ENCODE data around the gene YEATS2.

YEATS2 gene

DNA sequence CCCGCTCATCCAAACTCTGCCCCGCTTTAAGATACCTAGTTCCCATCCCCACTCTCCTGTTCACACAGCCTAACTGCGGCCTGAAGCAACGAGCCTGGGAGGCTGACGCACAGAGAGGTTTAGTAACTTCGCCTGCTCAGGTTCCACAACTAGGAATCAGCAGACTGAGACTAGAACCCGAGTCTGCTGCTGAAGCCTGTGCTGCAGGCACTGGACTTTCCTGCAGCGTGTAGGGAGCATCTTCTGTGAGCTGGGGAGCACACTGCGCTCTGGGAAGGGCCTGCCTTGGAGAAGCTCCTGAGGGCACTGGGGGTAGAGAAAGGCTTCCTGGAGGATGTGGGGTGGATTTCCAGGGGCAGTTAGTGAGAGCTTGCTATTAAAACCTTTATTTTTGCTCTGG lies 132.6 kb downstream of the YEATS2 start:
- TF ChIP-seq POLR2AphosphoS5 (IDR thresholded peaks at IDR 0.05; ENCODE audit: low read depth, low read length) (no peak), TAF1 (IDR thresholded peaks at IDR 0.05; ENCODE audit: borderline replicate concordance, insufficient read depth, low read length) (no peak), SIN3A (IDR thresholded peaks at IDR 0.05; ENCODE audit: borderline replicate concordance, insufficient read depth, low read length) (no peak), FOXP2 (optimal IDR thresholded peaks at IDR 0.05; ENCODE audit: borderline replicate concordance, extremely low read depth, extremely low read length, insufficient read depth) (no peak)
- TF ChIP-seq, protein P1, sequence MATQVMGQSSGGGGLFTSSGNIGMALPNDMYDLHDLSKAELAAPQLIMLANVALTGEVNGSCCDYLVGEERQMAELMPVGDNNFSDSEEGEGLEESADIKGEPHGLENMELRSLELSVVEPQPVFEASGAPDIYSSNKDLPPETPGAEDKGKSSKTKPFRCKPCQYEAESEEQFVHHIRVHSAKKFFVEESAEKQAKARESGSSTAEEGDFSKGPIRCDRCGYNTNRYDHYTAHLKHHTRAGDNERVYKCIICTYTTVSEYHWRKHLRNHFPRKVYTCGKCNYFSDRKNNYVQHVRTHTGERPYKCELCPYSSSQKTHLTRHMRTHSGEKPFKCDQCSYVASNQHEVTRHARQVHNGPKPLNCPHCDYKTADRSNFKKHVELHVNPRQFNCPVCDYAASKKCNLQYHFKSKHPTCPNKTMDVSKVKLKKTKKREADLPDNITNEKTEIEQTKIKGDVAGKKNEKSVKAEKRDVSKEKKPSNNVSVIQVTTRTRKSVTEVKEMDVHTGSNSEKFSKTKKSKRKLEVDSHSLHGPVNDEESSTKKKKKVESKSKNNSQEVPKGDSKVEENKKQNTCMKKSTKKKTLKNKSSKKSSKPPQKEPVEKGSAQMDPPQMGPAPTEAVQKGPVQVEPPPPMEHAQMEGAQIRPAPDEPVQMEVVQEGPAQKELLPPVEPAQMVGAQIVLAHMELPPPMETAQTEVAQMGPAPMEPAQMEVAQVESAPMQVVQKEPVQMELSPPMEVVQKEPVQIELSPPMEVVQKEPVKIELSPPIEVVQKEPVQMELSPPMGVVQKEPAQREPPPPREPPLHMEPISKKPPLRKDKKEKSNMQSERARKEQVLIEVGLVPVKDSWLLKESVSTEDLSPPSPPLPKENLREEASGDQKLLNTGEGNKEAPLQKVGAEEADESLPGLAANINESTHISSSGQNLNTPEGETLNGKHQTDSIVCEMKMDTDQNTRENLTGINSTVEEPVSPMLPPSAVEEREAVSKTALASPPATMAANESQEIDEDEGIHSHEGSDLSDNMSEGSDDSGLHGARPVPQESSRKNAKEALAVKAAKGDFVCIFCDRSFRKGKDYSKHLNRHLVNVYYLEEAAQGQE (IDR thresholded peaks at IDR 0.05; ENCODE audit: insufficient read depth in 1 of 2, low read depth in 2 of 2, low read length in 2 of 2): no peak

DNA sequence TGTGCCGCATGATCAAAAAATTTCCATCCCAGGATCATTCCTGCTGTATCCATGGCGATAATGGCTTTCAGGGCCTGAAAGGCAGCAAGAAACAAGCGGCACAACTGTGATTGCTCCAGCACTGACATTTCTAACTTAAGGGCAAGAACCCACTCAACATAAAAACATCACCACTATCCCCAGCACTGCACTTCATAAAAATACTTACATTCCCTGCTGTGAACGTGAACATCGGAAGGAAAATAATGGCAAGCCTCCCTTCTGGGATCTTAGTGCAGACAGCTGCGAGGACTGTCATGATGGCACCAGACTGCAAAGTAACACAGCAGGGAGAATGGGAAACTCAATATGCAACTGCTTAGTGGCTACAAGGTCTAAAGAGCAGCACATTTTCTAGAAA lies 135.9 kb downstream of the YEATS2 start:
- TF ChIP-seq POLR2AphosphoS5 (IDR thresholded peaks at IDR 0.05; ENCODE audit: low read depth, low read length) (no peak), SIN3A (IDR thresholded peaks at IDR 0.05; ENCODE audit: borderline replicate concordance, insufficient read depth, low read length) (no peak), TAF1 (IDR thresholded peaks at IDR 0.05; ENCODE audit: borderline replicate concordance, insufficient read depth, low read length) (no peak), FOXP2 (optimal IDR thresholded peaks at IDR 0.05; ENCODE audit: borderline replicate concordance, extremely low read depth, extremely low read length, insufficient read depth) (no peak)
- TF ChIP-seq, protein P1 (IDR thresholded peaks at IDR 0.05; ENCODE audit: insufficient read depth in 1 of 2, low read depth in 2 of 2, low read length in 2 of 2): no peak

DNA sequence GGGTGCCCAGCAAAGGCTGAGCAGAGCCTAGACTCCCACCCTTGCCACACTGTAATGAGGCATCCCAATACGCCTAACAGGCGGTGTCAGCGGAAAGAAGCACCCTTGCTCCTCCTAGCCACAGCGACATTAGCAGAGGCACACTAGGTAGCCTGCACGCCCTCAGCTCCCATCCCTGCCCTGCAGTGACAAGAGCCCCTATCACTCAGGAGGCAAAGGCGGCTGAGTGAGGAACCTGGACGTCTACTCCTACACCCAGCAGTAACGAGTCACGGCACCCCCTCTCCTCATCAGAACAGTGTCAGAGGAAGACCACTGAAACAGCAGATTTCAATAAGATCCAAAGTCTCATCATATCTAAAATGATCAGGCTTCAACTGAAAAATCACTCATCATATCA lies 139.8 kb downstream of the YEATS2 start:
- no peak for TF ChIP-seq FOXP2 (optimal IDR thresholded peaks at IDR 0.05; ENCODE audit: borderline replicate concordance, extremely low read depth, extremely low read length, insufficient read depth)
- no peak for TF ChIP-seq POLR2AphosphoS5 (IDR thresholded peaks at IDR 0.05; ENCODE audit: low read depth, low read length)
- TF ChIP-seq TAF1 (IDR thresholded peaks at IDR 0.05; ENCODE audit: borderline replicate concordance, insufficient read depth, low read length): no peak
- no peak for TF ChIP-seq SIN3A (IDR thresholded peaks at IDR 0.05; ENCODE audit: borderline replicate concordance, insufficient read depth, low read length)
- TF ChIP-seq, protein P1 (IDR thresholded peaks at IDR 0.05; ENCODE audit: insufficient read depth in 1 of 2, low read depth in 2 of 2, low read length in 2 of 2): no peak

DNA sequence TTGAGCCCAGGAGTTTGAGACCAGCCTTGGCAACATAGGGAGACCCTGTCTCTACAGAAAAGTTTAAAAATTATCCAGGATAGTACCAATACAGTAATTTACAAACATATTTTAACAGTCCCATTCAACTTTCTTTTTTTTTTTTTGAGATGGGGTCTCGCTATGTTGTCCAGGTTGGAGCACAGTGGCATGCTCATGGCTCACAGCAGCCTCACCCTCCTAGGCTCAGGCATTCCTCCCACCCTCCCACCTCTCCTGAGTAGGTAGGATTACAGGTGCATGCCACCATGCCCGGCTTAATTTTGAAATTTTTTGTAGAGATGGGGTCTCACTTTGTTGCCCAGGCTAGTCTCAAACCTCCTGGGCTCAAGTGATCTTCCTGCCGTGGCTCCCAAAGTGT lies 140.3 kb downstream of the YEATS2 start:
- TF ChIP-seq TAF1 (IDR thresholded peaks at IDR 0.05; ENCODE audit: borderline replicate concordance, insufficient read depth, low read length): no peak
- no peak for TF ChIP-seq SIN3A (IDR thresholded peaks at IDR 0.05; ENCODE audit: borderline replicate concordance, insufficient read depth, low read length)
- TF ChIP-seq, protein P1 (IDR thresholded peaks at IDR 0.05; ENCODE audit: insufficient read depth in 1 of 2, low read depth in 2 of 2, low read length in 2 of 2): no peak
- no peak for TF ChIP-seq POLR2AphosphoS5 (IDR thresholded peaks at IDR 0.05; ENCODE audit: low read depth, low read length)
- TF ChIP-seq FOXP2 (optimal IDR thresholded peaks at IDR 0.05; ENCODE audit: borderline replicate concordance, extremely low read depth, extremely low read length, insufficient read depth): no peak

DNA sequence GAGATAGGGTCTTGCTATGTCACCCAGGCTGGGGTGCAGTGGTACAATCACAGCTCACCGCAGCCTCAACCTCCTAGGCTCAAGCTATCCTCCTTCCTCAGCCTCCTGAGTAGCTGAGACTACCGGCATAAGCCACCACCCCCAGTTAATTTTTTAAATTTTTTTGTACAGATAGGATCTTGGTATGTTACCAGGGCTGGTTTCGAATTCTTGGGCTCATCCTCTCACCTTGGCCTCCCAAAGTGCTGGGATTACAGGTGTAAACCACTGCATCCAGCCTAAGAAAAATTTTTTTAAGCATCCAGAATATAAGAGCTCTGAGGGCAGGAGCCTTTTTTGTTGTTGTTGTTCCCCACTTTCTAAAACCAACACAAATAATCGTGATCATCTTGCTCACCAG lies 142.2 kb downstream of the YEATS2 start:
- TF ChIP-seq TAF1 (IDR thresholded peaks at IDR 0.05; ENCODE audit: borderline replicate concordance, insufficient read depth, low read length) (no peak), POLR2AphosphoS5 (IDR thresholded peaks at IDR 0.05; ENCODE audit: low read depth, low read length) (no peak), SIN3A (IDR thresholded peaks at IDR 0.05; ENCODE audit: borderline replicate concordance, insufficient read depth, low read length) (no peak), FOXP2 (optimal IDR thresholded peaks at IDR 0.05; ENCODE audit: borderline replicate concordance, extremely low read depth, extremely low read length, insufficient read depth) (no peak)
- TF ChIP-seq, protein P1 (IDR thresholded peaks at IDR 0.05; ENCODE audit: insufficient read depth in 1 of 2, low read depth in 2 of 2, low read length in 2 of 2): no peak

Data from PFSK-1 (cell line).